GM12878 (cell line): Measurements from ENCODE around the gene NAA35. TPM values are rescaled to one million over a fixed set of nuclear protein-coding genes. Genes with fewer than 3 reads are reported as not detected.

Experiments
- ATAC-seq: fragments of 200-7000 bp; cut with Tn5 transposase; 3 replicates; pipeline ENCODE4 v1.9.1; 2020; ENCODE audit warnings: mild to moderate bottlenecking, moderate library complexity
- BruUV-seq: library from RNA; stranded (reverse); fragments of 400-500 nt; replicated peaks from 2 replicates; lab custom pipeline; 2021; lab: Mats Ljungman, UMichigan
- CTCF ChIA-PET: fragments of 300-600 bp; sonication (Branson Sonifier 250); formaldehyde crosslinking; extraction: SDS; loops from one replicate; lab custom pipeline; 2021; ENCODE audit warnings: inconsistent platforms; lab: Yijun Ruan, JAX
- POLR2A ChIA-PET: fragments of 350-600 bp; formaldehyde crosslinking; extraction: SDS; loops from one replicate; lab custom pipeline; 2021; ENCODE audit warnings: inconsistent platforms; lab: Charles Lee
- RAD21 ChIA-PET: fragments of 300-600 bp; sonication (Branson Sonifier 250); formaldehyde crosslinking; loops from one replicate; lab custom pipeline; 2023; ENCODE audit warnings: antibody characterized with exemption; ENCODE audit not compliant: unreplicated experiment; lab: Charles Lee
- SMC1A ChIA-PET: fragments of 300-600 bp; sonication (Branson Sonifier 250); formaldehyde crosslinking; loops from one replicate; lab custom pipeline; 2023; ENCODE audit not compliant: unreplicated experiment, uncharacterized antibody; lab: Charles Lee
- DNase-seq: peaks from one replicate; pipeline ENCODE4 v3.0.0-alpha.2; 2011; ENCODE audit warnings: low read depth, low spot score
- FAIRE-seq: peaks from 3 replicates; lab custom pipeline; 2011; peaks lifted over from hg19 to GRCh38; lab: Jason Lieb, UNC
- H2AFZ ChIP-seq: 2 replicates; pipeline ENCODE4 v1.6.0; 2011; ENCODE audit warnings: low read depth, low read length, control low read depth; ENCODE audit not compliant: control insufficient read depth
- H3K27ac ChIP-seq: 2 replicates; pipeline ENCODE4 v1.5.1; 2011; ENCODE audit warnings: control low read depth; ENCODE audit not compliant: control insufficient read depth, insufficient read depth
- H3K27me3 ChIP-seq, 2 experiments: replicated peaks in 1 of 2; 2 replicates each; pipeline versions ENCODE4 v1.6.0 to v1.6.1; 2011; ENCODE audit warnings: low read length in 1 of 2; ENCODE audit not compliant: control insufficient read depth in 2 of 2, insufficient read depth in 2 of 2
- H3K36me3 ChIP-seq, 2 experiments: 2 replicates each; pipeline ENCODE4 v1.5.1; 2011; ENCODE audit warnings: low read length in 1 of 2; ENCODE audit not compliant: control insufficient read depth in 2 of 2, insufficient read depth in 2 of 2
- H3K4me1 ChIP-seq: 2 replicates; pipeline ENCODE4 v1.6.1; 2011; ENCODE audit warnings: mild to moderate bottlenecking, low read length, moderate library complexity, mixed read lengths; ENCODE audit not compliant: control insufficient read depth, insufficient read depth
- H3K4me2 ChIP-seq: 2 replicates; pipeline ENCODE4 v1.6.0; 2011; ENCODE audit warnings: control low read depth; ENCODE audit not compliant: control insufficient read depth, insufficient read depth
- H3K4me3 ChIP-seq: fragments of 200-600 bp; sonication (generic); 2 replicates; pipeline ENCODE4 v1.5.1; 2016
- H3K79me2 ChIP-seq: 2 replicates; pipeline ENCODE4 v1.6.0; 2011; ENCODE audit warnings: low read length; ENCODE audit not compliant: control insufficient read depth, insufficient read depth
- H3K9ac ChIP-seq: 2 replicates; pipeline ENCODE4 v1.8.0; 2011; ENCODE audit warnings: low read length, control low read depth, mixed read lengths; ENCODE audit not compliant: control insufficient read depth, insufficient read depth
- H3K9me3 ChIP-seq: replicated peaks from 3 replicates; pipeline ENCODE4 v1.5.1; 2011; ENCODE audit warnings: mild to moderate bottlenecking, low read length; ENCODE audit not compliant: control insufficient read depth, insufficient read depth
- H4K20me1 ChIP-seq: 2 replicates; pipeline ENCODE4 v1.6.0; 2011; ENCODE audit not compliant: control insufficient read depth, insufficient read depth
- BHLHE40 ChIP-seq, 2 experiments: fragments of 450-650 bp in 1 of 2; IDR thresholded peaks; 2 replicates each; pipeline ENCODE4 v1.6.1; 2011 to 2017; ENCODE audit warnings: low read depth in 2 of 2, borderline replicate concordance in 1 of 2, improper control_type of control experiment in 1 of 2, low read length in 1 of 2, mild to moderate bottlenecking in 1 of 2
- EP300 ChIP-seq, 2 experiments: fragments of 150-350 bp in 1 of 2; IDR thresholded peaks; 2 replicates each; pipeline ENCODE4 v1.6.1; 2011 to 2012; ENCODE audit warnings: low read depth in 2 of 2, low read length in 2 of 2, borderline replicate concordance in 1 of 2, improper control_type of control experiment in 1 of 2, inconsistent platforms in 1 of 2; ENCODE audit not compliant: control insufficient read depth in 1 of 2
- IRF4 ChIP-seq: IDR thresholded peaks from 2 replicates; pipeline ENCODE4 v1.6.1; 2011; ENCODE audit warnings: low read depth, low read length
- MTA3 ChIP-seq: IDR thresholded peaks from 2 replicates; pipeline ENCODE4 v1.6.1; 2012; ENCODE audit warnings: low read length, inconsistent platforms, borderline replicate concordance
- RB1 ChIP-seq: fragments of 450-650 bp; formaldehyde crosslinking; IDR thresholded peaks from 2 replicates; pipeline ENCODE4 v1.6.1; 2017; ENCODE audit warnings: mild to moderate bottlenecking, borderline replicate concordance
- SREBF1 ChIP-seq: IDR thresholded peaks from 2 replicates; pipeline ENCODE4 v1.6.1; 2012; ENCODE audit warnings: mild to moderate bottlenecking, low read length
- STAT1 ChIP-seq: fragments of 450-650 bp; conservative IDR thresholded peaks from 2 replicates; pipeline ENCODE4 v1.6.1; 2014; ENCODE audit warnings: antibody characterized with exemption, mild to moderate bottlenecking
- STAT3 ChIP-seq: IDR thresholded peaks from 2 replicates; pipeline ENCODE4 v1.6.1; 2011; ENCODE audit warnings: low read depth, low read length, improper control_type of control experiment
- YBX1 ChIP-seq: fragments of 450-650 bp; IDR thresholded peaks from 2 replicates; pipeline ENCODE4 v1.6.1; 2016; ENCODE audit warnings: antibody characterized with exemption
- ZNF274 ChIP-seq: IDR thresholded peaks from one replicate; pipeline ENCODE4 v1.8.0; 2011; ENCODE audit not compliant: insufficient read length, insufficient read depth
- WGBS: methylation state at CpG from one replicate; pipeline ENCODE4 v1.1.6; 2016; ENCODE audit warnings: low lambda C conversion rate; ENCODE audit not compliant: insufficient replicate concordance, insufficient coverage; ENCODE audit errors: missing lambda C conversion rate; 5-methylcytosine and 5-hydroxymethylcytosine counted together
- in situ Hi-C: fragments of 300-500 bp; cut with MboI; formaldehyde crosslinking; loops from 9 replicates; pipeline ENCODE4 v1.14.3; 2018; ENCODE audit warnings: mixed read lengths
- intact Hi-C: fragments of 100-400 bp; cut with micrococcal nuclease; formaldehyde crosslinking; loops from one replicate; pipeline ENCODE4 v1.14.2; 2022; ENCODE audit not compliant: unreplicated experiment
- polyA plus RNA-seq, 11 experiments: library from polyadenylated mRNA; depleted of rRNA in 4 of 11; unstranded in 6 of 11; stranded (reverse) in 5 of 11; fragments of >200 nt; fragmentation: Nextera tagmentation in 4 of 11; fragmentation: Illumina TruSeq in 1 of 11; extraction: Ambion mirVana in 4 of 11; extraction: Trizol in 1 of 11; gene quantifications; 1 replicate in 1 of 11; 2 replicates in 10 of 11; pipeline versions ENCODE4 v1.2.1 to v1.2.3, GENCODE V29; 2011 to 2016; ENCODE audit warnings: inconsistent platforms in 2 of 11, missing spikeins in 2 of 11, low read depth in 1 of 11
- total RNA-seq, 4 experiments: library from RNA; depleted of rRNA in 3 of 4; stranded (reverse); fragments of >200 nt in 3 of 4; fragmentation: Illumina TruSeq in 1 of 4; extraction: Trizol in 1 of 4; gene quantifications; 2 replicates each; pipeline versions ENCODE4 v1.2.1 to v1.2.3, GENCODE V29; 2013 to 2021

Gene NAA35
- total and polyA plus RNA-seq, 10 of the 15 experiments (the other 5 are each of a cell fraction or from before 2014, with no cell fraction given): 15.5 to 38.0 (median 26.9) TPM

DNA sequence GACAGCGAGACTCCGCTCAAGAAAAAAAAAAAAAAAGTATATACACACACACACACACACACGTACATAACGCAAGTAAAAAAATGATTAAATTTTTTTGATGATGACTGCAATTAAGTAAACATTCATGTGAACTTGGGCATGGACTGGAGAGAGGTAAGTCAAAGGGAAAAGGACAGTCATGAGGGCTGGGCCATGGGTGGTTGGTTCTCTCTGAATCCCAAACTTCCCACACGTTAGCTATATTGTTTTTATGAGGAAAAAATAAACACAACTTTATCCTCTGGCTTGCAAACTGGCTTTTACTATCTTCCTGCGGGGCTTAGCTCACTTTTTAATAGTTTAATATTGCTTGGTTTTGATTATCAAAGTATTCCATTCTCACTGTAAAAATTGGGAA lies 104.7 kb downstream of the NAA35 start:
- TF ChIP-seq STAT3 (no peak), SREBF1 (no peak), MTA3 (no peak), YBX1 (no peak), BHLHE40 (IDR thresholded peaks at IDR 0.05; ENCODE audit: borderline replicate concordance in 1 of 2, low read depth in 2 of 2, low read length in 1 of 2) (no peak), ZNF274 (no peak), RB1 (no peak), STAT1 (no peak), EP300 (IDR thresholded peaks at IDR 0.05; ENCODE audit: borderline replicate concordance in 1 of 2, control insufficient read depth in 1 of 2, low read depth in 2 of 2, low read length in 2 of 2) (no peak), IRF4 (no peak)
- no peak for FAIRE-seq
- BruUV-seq: no TSS peak

More for the DNA sequence above, 104.7 kb downstream of the NAA35 start:
- Histone ChIP-seq H3K36me3 (no peaks in the 10 kb centered on the region), H2AFZ (no peak overlapping the region), H3K79me2 (no peaks in the 10 kb centered on the region), H4K20me1 (no peaks in the 10 kb centered on the region), H3K9me3 (no peaks in the 10 kb centered on the region), H3K4me1 (no peaks in the 10 kb centered on the region), H3K27ac (no peak overlapping the region), H3K9ac (no peak overlapping the region), H3K27me3 (no peaks in the 10 kb centered on the region), H3K4me2 (no peak overlapping the region), H3K4me3 (no peak overlapping the region)
- DNase-seq (no peak), ATAC-seq (no peak)
- in situ Hi-C loops (no loop called here), intact Hi-C loops (no loop called here)
- WGBS: 43% methylated on average over 4 of the region's 6 CpGs
- POLR2A ChIA-PET: no interaction called here
- RAD21 ChIA-PET: no interaction called here
- CTCF ChIA-PET: interaction anchor here (0.6 to 0.8 kb wide), 2 partner anchors 94 to 226 kb away, joined by 3 read pairs; no protein-coding TSS in a partner anchor
- SMC1A ChIA-PET: no interaction called here
